Neuron (in vitro differentiated cells): ENCODE measurements around the gene ARID5B.

Experiments
- H2AFZ ChIP-seq: one replicate; pipeline ENCODE4 v1.6.1; 2013; ENCODE audit warnings: low read depth, mild to moderate bottlenecking, inconsistent platforms, low read length, moderate library complexity
- H3K27me3 ChIP-seq: one replicate; pipeline ENCODE4 v1.6.1; 2013; ENCODE audit warnings: low read length; ENCODE audit not compliant: insufficient read depth
- H3K36me3 ChIP-seq: one replicate; pipeline ENCODE4 v1.6.1; 2013; ENCODE audit warnings: low read length; ENCODE audit not compliant: insufficient read depth
- H3K4me1 ChIP-seq: one replicate; pipeline ENCODE4 v1.6.1; 2013; ENCODE audit warnings: low read length; ENCODE audit not compliant: insufficient read depth
- H3K4me3 ChIP-seq: 2 replicates; pipeline ENCODE4 v1.5.1; 2013; ENCODE audit warnings: mild to moderate bottlenecking, low read length, moderate library complexity
- H3K9me3 ChIP-seq: one replicate; pipeline ENCODE4 v1.6.1; 2013; ENCODE audit warnings: low read length

The ARID5B gene

GRCh38 chr10:62082271-62082656 is 180.8 kb downstream of the ARID5B start:
- H3K4me1 ChIP-seq, result peaks cover 33% of the 10 kb centered on the region
- H3K36me3 ChIP-seq, result peaks cover 12% of the 10 kb centered on the region
- no peak overlapping the region for H2AFZ ChIP-seq
- H3K4me3 ChIP-seq, result no peak overlapping the region
- H3K9me3 ChIP-seq, result no peaks in the 10 kb centered on the region
- H3K27me3 ChIP-seq, result no peaks in the 10 kb centered on the region

- H3K27me3 ChIP-seq, result no peaks in the 10 kb centered on the region
- peaks cover 33% of the 10 kb centered on the region for H3K4me1 ChIP-seq
- no peak overlapping the region for H3K4me3 ChIP-seq
- no peak overlapping the region for H2AFZ ChIP-seq
- peaks cover 12% of the 10 kb centered on the region for H3K36me3 ChIP-seq
- no peaks in the 10 kb centered on the region for H3K9me3 ChIP-seq
Measured at GRCh38 chr10:62082729-62083411, 181.4 kb downstream of the ARID5B start.

GRCh38 chr10:62083412-62084267 is 182.1 kb downstream of the ARID5B start:
- Histone ChIP-seq H3K4me1 (peaks cover 33% of the 10 kb centered on the region), H3K27me3 (no peaks in the 10 kb centered on the region), H3K4me3 (no peak overlapping the region), H3K9me3 (no peaks in the 10 kb centered on the region), H2AFZ (no peak overlapping the region), H3K36me3 (peaks cover 19% of the 10 kb centered on the region)

- Histone ChIP-seq H3K4me1 (peaks cover 33% of the 10 kb centered on the region), H3K4me3 (no peak overlapping the region), H3K9me3 (no peaks in the 10 kb centered on the region), H3K36me3 (peaks cover 21% of the 10 kb centered on the region), H3K27me3 (no peaks in the 10 kb centered on the region), H2AFZ (no peak overlapping the region)
Measured at GRCh38 chr10:62084451-62084850, 183.0 kb downstream of the ARID5B start.

DNA sequence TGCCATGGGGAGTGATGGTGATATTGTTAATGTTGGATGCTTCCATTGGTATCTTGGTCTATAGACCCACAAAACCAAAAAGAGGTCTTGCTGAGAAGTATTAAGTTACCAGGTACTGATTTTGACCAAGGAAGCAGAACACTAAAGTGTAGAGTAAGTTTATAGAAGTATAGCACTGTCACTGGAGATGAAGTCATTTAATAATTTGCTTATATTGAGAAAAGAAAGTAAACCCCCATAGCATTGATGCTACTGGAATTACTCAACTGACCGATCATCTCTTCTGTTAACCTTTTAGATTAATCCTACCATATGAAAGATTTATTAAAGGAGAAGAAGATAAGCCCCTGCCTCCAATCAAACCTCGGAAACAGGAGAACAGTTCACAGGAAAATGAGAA is 183.9 kb downstream of the ARID5B start:
- H3K4me3 ChIP-seq, result no peak overlapping the region
- peaks cover 21% of the 10 kb centered on the region for H3K36me3 ChIP-seq
- H3K4me1 ChIP-seq, result peaks cover 33% of the 10 kb centered on the region
- no peaks in the 10 kb centered on the region for H3K9me3 ChIP-seq
- H2AFZ ChIP-seq, result no peak overlapping the region
- no peaks in the 10 kb centered on the region for H3K27me3 ChIP-seq

DNA sequence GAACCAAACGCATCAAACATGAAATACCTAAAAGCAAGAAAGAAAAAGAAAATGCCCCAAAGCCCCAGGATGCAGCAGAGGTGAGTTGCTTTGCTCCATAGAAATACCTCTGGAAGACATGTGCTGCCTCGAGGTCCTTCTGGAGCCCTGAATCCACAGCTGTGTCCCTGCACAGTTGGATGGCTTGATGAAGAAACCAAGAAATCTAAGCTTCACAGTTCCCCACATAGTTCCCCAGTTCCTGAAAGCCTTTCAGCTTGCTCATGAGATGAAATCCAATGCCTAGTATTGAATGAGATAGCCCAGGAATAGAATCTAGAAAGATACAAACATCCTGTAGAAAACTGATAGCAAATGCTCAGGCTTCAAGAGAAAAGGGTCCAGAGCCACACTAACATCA is 184.3 kb downstream of the ARID5B start:
- peaks cover 25% of the 10 kb centered on the region for H3K36me3 ChIP-seq
- H3K4me3 ChIP-seq, result no peak overlapping the region
- H3K4me1 ChIP-seq, result peaks cover 32% of the 10 kb centered on the region
- no peaks in the 10 kb centered on the region for H3K27me3 ChIP-seq
- no peaks in the 10 kb centered on the region for H3K9me3 ChIP-seq
- no peak overlapping the region for H2AFZ ChIP-seq

DNA sequence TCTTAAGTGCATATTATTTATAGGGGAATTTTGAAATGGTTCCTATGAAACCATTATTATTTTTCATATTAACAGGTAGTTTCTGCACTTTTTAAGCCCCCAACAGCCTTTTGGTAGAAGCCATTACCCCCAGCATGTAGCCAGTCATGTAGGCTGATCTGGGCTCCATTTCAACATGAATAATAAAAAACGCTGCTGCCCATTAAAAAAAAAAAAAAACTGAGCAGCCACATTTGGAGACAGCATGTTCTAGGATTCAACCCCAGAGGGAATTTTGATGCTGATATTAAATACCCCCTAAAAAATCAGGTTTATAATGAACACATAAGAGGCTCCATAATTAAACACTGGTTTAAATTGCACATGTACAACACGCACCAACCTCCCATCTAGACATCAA is 185.8 kb downstream of the ARID5B start:
- no peak overlapping the region for H3K4me3 ChIP-seq
- peaks cover 17% of the 10 kb centered on the region for H3K4me1 ChIP-seq

DNA sequence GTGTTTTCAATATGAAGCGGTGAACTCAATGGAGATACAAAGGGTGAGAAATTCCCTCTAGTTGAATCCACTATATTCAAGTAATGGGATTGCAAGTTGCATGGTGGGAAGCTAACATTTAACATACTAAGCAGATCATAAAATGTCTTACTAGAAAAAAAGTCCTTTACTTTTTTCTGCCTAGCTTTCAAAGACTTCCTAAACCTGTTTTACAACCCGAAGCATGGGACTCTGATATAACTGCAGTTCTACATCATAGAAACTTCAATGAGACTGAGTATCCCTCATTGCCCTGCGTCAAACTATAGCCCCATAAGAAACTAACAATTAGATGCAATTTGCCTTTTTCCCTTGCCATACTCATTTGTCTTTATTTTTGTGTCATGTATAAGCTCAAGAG is 187.3 kb downstream of the ARID5B start:
- Histone ChIP-seq H3K9me3 (no peaks in the 10 kb centered on the region), H3K4me3 (no peak overlapping the region), H2AFZ (no peak overlapping the region), H3K36me3 (peaks cover 49% of the 10 kb centered on the region), H3K4me1 (peaks cover 2% of the 10 kb centered on the region), H3K27me3 (no peaks in the 10 kb centered on the region)

More for the DNA sequence above, 185.8 kb downstream of the ARID5B start:
- H3K36me3 ChIP-seq, result peaks cover 40% of the 10 kb centered on the region
- H3K9me3 ChIP-seq, result no peaks in the 10 kb centered on the region
- no peak overlapping the region for H2AFZ ChIP-seq
- no peaks in the 10 kb centered on the region for H3K27me3 ChIP-seq

DNA sequence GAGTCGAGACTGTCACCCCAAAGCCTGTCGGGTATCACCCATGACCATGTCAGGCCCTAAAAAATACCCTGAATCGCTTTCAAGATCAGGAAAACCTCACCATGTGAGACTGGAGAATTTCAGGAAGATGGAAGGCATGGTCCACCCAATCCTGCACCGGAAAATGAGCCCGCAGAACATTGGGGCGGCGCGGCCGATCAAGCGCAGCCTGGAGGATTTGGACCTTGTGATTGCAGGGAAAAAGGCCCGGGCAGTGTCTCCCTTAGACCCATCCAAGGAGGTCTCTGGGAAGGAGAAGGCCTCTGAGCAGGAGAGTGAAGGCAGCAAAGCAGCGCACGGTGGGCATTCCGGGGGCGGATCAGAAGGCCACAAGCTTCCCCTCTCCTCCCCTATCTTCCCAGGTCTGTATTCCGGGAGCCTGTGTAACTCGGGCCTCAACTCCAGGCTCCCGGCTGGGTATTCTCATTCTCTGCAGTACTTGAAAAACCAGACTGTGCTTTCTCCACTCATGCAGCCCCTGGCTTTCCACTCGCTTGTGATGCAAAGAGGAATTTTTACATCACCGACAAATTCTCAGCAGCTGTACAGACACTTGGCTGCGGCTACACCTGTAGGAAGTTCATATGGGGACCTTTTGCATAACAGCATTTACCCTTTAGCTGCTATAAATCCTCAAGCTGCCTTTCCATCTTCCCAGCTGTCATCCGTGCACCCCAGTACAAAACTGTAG is 191.0 kb downstream of the ARID5B start:
- peaks cover 11% of the 10 kb centered on the region for H3K4me1 ChIP-seq
- no peaks in the 10 kb centered on the region for H3K27me3 ChIP-seq
- peaks cover 37% of the 10 kb centered on the region for H3K36me3 ChIP-seq

GRCh38 chr10:62093863-62094291 is 192.4 kb downstream of the ARID5B start:
- Histone ChIP-seq H3K9me3 (no peaks in the 10 kb centered on the region), H2AFZ (no peak overlapping the region), H3K36me3 (peaks cover 28% of the 10 kb centered on the region), H3K4me1 (peaks cover 11% of the 10 kb centered on the region), H3K4me3 (no peak overlapping the region), H3K27me3 (no peaks in the 10 kb centered on the region)

More for the DNA sequence above, 191.0 kb downstream of the ARID5B start:
- H2AFZ ChIP-seq, result no peak overlapping the region
- no peak overlapping the region for H3K4me3 ChIP-seq
- H3K9me3 ChIP-seq, result no peaks in the 10 kb centered on the region

DNA sequence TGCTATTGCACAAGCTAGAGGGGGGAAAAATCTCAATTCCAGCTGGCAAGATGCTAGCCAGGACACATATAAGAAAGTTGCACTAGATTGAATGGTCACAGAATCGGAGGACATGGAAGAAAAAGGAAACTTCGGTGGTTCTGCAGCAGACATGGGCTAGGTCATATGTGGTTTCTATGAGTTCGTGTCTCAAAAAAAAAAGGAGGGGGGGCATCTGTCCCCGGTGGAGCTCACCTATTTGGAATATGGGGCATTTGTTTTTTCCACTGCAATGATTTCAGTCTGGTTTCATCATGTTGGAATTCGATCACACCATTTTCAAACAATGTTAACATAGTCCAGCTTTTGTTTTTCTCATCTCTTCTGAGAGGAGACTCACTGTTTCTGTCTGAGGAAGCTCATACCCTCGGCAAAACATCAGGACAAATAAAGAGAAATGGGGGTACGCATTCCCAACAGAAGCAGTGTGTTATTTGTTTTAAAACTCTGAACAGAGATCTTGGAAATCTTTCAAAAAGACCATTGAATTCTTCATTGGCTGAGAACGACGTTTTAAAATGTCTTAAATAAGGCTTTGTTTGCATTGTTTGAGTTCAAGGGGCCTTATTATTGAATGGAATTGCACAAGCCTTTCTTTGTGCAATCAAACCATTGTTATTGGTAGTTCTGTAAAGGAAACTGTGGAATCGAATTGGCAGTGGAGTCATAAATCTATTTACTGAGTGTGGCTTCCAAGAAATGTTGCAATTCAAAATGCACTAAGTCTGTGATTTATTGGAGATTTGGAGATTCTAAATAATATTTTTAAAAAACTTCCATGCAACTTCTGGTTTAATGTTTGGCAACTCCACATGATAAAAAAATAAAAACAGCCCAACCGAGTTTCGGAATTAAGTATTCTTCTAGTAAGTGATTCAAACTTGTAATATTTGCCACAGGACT is 194.0 kb downstream of the ARID5B start:
- H3K36me3 ChIP-seq, result peaks cover 28% of the 10 kb centered on the region
- H3K4me3 ChIP-seq, result no peak overlapping the region
- H3K27me3 ChIP-seq, result no peaks in the 10 kb centered on the region
- H3K9me3 ChIP-seq, result no peaks in the 10 kb centered on the region
- no peak overlapping the region for H2AFZ ChIP-seq
- peaks cover 11% of the 10 kb centered on the region for H3K4me1 ChIP-seq

- no peaks in the 10 kb centered on the region for H3K27me3 ChIP-seq
- H3K4me3 ChIP-seq, result no peak overlapping the region
- peaks cover 11% of the 10 kb centered on the region for H3K4me1 ChIP-seq
- no peak overlapping the region for H2AFZ ChIP-seq
- no peaks in the 10 kb centered on the region for H3K9me3 ChIP-seq
- peaks cover 18% of the 10 kb centered on the region for H3K36me3 ChIP-seq
Measured at GRCh38 chr10:62096256-62096933, 194.9 kb downstream of the ARID5B start.
